HG03108 (cell line): ENCODE data around the gene EXT2.

ENCODE experiments used
- ATAC-seq: cut with Tn5 transposase; IDR thresholded peaks from one replicate; pipeline ENCODE4 v1.9.1; 2021; ENCODE audit warnings: moderate library complexity; ENCODE audit not compliant: unreplicated experiment

The EXT2 gene

DNA sequence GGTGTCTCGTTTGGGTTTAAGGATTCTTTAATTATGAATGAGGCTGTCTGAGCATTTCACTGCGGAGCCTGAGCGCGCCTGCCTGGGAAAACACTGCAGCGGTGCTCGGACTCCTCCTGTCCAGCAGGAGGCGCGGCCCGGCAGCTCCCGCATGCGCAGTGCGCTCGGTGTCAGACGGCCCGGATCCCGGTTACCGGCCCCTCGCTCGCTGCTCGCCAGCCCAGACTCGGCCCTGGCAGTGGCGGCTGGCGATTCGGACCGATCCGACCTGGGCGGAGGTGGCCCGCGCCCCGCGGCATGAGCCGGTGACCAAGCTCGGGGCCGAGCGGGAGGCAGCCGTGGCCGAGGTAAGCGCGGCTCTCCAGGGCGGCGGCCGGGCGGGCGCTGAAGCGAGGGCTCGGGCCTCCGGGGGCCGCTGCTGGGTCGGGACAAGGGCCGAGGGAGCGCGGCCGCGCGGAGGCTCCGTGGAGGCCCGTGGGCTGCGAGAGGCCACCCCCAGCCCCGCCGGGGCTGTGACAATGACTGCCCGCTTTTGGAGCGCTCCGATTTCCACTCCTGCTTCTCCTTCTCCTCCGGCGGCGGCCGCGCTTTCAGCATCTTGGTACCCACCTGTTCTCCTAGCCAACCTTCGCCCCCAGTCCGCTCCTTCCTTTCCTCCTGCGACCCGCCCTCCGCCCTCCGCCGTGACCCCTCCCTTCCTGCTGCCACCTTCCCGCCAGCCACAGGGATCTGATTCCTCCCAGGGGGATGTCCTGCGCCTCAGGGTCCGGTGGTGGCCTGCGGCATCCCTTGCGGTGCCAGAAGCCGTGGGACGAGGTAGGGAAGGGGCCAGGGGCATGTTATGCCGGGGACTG, at the start of gene EXT2:
EXT2 (plus strand) TSS at position 173 of the 854 bp plus-strand sequence. CDS start 12,035 bp downstream, outside the sequence.
- ATAC-seq: peak; percentile 94

DNA sequence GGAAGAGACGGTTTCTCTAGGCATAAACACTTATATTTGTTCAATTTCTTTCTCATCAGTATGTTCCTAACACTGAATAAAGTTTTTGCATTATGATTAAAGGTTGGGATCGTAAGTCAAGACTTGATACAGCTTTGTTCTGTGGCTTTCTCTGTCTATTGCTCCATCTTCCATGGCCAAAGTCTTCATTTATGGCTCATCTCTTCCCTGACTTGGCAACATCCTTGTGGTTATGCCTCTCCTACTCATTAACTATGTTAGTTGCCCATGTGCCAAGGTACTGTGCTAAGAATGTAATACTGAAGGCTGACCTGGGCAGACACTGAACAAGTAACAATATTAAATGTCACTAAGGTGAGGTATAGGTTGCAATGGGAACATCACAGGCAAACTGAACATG, 49.3 kb upstream of the EXT2 start:
- ATAC-seq: no peak

DNA sequence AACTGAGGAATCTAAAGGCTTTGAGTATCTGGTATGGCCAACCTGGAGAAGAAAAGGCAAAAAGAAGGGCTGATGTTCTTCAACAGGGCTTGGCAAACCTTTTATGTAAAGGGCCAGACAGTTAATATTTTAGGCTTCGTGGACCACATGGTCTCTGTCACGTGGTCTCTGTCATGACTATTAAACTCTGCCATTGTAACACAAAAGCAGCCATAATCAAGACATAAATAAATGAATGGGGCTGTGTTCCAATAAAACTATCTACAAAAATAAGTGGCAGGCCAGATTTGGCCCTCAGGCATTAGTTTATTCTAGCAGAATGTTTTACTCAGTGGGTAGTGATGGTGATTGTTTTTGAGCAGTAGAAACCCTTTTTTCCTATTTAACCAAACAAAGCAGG, 48.2 kb upstream of the EXT2 start:
- no peak for ATAC-seq

DNA sequence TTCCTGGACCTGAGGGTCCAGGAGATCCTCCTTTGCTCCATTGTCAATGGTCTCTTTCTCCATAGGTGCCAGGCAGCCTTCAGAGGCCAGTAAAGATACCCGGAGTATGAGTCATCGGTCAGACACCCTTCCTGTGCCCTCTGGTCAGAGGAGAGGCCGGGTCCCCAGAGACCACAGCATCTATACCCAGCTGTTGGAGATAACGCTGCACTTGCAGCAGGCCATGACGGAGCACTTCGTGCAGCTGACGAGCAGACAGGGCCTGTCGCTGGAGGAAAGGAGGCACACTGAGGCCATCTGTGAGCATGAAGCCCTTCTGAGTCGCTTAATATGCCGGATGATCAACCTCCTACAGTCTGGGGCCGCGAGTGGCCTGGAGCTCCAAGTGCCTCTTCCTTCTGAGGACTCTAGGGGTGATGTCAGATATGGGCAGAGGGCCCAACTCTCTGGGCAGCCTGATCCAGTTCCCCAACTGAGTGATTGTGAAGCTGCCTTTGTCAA, 47.5 kb upstream of the EXT2 start, which contains the start of gene ACCSL:
ACCSL (plus strand) TSS at position 51 of the 501 bp plus-strand sequence; CDS start at position 107, 56 bp downstream.
- ATAC-seq: no peak

DNA sequence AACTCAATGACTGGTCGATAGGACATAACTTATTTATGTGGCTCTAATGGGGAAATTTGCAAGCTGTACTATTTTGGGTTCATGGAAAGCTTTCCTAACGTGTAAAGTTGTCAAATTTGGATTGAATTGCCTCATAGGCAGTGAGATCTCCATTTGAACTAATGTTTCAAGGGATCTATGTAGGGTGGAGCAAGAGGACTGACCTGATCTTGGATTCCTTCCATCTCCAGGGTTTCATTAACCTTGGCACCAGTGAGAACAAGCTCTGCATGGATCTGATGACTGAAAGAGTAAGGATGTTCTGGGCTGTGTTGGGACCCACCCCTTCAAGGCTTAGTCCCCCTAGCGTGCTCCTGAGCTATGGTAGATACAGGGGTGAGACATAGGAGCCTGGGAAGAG, 45.6 kb upstream of the EXT2 start:
- ATAC-seq: no peak

DNA sequence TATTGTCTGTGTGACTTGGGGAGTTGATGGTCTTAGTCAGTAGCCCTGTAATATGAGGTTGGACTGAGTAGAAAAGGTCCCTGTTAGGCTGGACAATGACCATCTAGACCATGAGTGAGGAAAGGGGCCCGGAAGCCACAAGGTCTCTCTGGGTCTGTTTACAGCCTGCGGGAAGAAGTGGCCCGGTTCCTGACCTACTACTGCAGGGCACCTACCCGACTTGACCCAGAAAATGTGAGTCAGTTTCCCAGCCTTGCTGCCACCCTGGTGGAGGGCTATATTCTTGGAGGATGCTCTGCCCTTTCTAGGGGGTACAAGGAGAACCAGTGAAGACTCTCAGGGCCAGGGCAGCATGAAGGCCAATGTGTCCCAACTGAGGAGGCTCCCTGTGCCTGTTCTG, 44.3 kb upstream of the EXT2 start:
- no peak for ATAC-seq

DNA sequence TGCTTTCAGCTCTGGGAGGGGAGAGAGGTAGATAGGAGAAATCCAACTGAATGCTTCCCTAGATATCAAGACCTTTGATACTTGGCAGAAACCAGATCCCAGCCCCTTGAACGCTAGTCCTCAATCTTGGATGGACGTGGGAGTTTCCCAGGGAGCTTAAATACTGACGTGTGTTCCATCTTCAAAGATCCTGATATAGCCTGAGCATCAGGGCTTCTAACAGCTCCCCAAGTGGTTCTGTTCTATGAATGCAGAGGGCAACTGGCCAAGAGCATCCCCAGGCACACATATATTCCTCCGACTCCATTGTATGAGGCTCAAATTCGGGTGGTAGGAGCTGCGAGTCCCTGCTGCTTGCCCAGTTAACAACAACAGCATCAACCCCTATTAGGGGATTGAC, 38.1 kb upstream of the EXT2 start:
- ATAC-seq: no peak

DNA sequence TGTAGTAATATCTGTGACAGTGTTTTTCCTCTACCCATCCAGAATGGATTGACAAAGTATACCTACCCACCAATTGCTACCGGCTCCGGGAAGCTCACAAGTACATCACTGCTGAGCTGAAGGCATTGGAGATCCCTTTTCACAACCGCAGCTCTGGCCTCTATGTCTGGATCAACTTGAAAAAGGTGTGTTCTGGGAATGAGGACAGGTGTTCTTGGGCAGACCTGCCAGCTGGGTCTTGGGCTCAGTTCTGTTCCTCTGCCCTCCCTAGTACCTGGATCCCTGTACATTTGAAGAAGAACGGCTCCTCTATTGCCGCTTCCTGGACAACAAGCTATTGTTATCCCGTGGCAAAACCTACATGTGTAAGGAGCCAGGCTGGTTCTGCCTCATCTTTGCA, 37.2 kb upstream of the EXT2 start:
- no peak for ATAC-seq

DNA sequence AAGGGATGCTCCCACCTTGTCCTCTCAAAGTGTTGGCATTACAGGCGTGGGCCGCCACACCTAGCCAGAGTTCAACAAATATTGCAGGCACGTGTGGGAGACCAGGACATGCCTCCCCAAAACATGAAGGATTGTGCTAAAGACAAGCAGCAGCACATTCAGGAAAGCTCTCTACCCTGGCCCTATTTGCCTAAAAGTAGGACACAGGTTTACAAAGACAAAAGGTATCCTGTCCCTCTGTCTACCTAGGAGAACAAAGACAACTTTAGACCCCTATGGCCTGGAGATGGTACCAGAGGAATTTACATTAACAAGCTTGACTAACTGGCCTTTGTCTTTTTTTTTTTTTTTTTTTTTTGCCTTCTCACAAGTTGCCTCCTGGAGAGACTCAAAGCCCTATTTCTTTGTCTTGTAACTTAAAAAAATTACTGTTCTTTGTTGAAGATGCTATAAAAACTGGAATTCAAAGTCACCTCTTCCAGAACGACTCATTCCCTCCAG, 30.3 kb upstream of the EXT2 start:
- no peak for ATAC-seq

DNA sequence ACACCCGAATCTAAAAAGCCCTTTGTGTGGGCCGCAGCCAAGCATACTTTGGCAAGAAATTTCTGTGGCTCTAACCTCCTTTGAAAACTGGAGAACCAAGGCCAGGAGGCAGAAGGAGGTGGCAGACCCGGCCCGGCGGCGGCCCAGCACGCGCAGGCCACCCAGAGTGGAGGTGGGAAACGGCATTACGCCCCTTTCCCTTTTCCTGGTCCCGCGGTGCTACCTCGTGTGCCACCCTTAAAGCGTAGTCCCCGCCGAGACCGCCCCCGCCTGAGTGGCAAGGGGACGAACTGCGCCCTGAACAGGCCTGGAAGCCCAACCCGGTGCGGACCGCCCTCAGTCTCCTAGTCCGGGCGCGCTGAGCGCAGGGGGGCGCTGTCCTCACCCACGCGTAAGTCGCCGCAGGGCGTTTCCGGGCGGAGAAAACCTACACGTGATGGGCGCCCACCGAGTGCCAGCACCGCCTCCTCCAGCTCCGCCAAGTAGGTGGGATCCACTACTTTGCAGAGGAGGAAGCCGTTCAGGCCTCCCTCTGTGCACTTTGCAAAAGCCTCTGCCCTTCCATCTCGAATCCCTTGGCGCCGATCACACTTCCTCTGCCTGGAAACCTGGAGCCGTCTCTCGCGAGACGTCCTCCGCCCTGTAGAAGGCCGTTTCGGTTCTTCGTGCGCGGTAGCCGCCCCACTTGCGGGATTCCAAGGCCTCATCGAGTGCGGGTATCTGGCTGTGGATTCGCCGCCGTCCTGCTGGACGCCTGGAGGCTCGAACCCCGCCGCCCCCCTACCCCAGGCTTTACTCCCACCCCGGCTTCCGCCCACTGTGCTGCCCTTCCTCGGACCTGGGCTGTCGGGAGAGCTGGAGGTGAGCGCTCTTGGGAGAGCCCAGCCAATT, 29.4 kb upstream of the EXT2 start, which contains the start of gene ACCS:
ACCS (plus strand) TSS at position 430 of the 891 bp plus-strand sequence. CDS start 1,358 bp downstream, outside the sequence.
- ATAC-seq: peak; percentile 98

DNA sequence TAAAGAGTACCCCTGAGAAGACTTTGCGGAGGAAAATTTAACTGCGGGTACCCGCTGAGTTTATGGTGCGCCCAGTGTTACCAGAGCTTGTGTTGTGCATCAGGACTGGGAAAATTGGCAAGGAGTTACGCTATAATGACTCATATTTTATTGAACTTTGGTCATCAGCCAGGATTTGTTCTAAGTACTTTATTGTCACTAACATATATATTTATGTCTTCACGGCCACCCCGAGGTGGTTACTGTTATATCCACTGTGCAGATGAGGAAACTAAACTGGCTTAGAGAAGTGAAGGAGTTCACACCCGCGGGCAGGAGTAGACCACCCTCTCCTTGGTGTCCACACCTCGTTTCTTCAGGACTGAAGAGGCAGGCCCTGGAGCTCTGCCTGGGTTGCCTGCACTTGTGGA, 28.7 kb upstream of the EXT2 start:
- ATAC-seq: no peak

DNA sequence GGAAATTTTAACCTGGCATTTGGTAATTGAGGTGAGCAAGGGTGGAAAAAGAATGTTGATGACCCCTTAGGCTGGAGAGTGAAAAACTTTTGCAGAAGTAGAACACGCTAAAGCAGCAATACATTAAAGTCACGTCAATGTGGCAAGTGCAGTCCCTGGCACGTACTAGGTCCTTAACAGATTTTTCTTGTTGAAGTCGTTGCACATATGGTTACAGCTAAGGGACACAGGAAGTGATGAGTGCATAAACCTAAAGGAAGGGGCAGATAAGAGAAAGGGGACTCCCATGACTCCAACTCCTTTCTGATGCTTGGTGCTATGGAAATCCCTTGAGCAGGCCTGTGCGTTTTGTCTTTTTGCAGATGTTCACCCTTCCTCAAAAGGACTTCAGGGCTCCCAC, 28.2 kb upstream of the EXT2 start:
- ATAC-seq: no peak

DNA sequence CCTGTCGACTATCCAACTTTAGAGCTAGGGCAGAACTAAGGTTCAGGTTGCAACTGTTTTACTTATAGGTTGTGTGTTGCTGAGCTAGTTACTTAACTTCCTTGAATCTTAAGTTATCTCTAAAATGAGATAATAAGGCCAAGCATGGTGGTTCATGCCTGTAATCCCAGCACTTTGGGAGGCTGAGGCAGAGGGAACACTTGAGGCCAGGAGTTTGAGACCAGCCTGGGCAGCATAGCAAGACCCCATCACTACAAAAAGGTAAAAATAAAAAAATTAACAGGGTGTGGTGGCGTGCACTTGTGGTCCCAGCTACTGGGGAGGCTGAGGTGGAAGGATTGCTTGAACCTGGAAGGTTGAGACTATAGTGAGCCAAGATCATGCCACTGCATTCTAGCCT, 27.3 kb upstream of the EXT2 start:
- ATAC-seq: no peak

DNA sequence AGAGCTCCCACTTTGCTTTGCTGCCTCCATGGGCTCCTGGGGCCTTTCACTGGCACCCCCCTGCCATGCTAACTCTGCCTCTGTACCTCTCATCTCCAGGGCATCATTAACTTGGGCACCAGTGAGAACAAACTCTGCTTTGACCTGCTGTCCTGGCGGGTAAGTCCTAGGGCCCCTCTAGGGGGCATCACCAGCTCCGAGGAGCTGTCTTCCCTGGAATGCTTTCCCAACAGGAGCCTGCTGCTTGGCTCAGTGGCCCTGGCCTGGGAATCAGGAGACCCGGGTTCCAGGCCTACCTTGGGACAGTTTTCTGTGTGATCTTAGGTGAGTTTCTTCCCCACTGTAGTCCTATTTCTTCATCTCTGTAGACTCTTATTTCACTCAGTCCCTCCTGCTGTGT, 24.3 kb upstream of the EXT2 start:
- no peak for ATAC-seq

DNA sequence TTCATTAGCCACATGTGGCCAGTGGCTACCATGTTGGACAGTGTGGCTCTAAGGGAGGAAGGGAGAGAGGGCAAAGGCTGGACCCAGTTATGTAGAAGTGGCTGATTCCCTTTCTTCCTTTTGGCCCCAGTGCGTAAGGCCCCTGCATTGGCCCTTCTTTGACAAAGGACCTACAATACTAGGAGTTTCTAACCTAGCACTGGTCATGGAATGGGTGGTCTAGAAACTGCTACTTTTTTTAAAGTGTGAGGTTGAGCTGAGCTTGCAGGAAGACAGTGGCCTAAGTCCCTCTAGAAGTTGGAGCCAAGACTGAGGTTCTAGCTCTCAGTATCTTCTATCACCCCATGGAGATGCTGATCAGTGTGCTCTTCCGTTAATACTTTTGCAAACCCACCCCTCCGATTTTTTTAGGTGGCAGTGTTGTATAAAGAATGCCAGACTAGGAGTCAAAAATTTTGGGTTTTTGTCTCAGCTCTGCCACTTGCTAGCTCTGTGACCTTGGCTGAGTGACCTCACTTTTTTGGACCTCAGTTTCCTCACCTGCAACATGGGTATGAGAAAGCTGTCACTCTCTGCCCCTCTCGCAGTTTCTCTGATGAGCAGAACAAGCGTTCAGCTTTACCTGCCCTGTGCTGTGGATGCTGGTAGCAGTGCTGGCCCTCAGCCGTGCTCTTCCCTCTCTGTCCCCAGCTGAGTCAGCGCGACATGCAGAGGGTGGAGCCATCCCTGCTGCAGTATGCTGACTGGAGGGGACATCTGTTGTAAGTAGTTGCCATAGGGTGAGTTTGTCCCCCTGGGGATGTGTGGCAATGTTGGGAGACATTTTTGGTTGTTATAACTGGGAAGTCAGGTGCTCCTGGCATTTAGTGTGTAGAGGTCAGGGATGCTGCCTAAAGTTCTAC, 22.5 kb upstream of the EXT2 start:
- no peak for ATAC-seq

DNA sequence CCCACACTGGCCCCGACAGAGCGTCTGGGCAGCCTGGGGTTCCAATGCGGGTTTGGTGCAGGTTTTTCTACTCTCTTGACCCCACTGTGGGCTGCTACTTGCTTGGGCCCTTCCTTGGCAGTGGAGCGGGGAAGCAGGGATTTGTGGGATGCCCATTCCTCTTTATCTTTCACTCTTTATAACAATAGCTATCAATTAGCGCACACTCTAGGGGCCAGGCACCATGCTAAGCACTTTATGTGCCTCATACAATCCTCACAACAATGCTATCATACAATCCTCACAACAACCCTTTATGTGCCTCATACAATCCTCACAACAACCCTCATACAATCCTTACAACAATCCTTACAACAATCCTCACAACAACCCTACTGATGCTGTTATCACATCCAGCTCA, 16.7 kb upstream of the EXT2 start:
- ATAC-seq: no peak

DNA sequence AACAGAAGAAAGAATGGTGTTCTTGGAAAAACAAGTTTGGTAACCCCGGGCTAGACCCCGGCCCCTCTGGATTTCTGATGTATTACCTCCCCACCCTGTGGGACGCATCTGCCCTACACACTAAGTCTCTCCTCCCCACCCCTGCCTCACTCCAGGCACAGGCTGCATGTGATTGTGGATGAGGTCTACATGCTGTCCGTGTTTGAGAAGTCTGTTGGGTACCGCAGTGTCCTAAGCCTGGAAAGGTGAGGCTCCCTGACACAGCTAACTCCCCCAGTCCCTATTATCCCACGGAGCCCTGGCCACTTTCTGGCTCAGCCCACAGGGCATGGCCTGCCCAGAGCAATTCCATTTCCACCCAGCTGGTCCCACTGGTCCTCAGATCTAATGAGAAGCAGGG, 16.1 kb upstream of the EXT2 start:
- no peak for ATAC-seq

DNA sequence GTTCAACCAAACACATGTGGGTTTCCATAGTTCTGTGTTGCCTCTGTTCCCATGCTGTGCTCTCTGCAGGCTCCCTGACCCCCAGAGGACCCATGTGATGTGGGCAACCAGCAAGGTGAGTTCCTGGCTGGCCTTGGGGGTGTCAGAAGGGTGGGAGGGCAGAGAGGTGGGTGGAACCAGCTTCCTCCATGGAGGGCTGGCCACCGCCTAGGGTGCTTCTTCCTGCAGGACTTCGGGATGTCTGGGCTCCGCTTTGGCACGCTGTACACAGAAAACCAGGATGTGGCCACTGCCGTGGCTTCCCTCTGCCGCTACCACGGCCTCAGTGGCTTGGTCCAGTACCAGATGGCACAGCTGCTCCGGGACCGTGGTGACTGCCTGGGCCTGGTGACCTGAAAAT, 14.5 kb upstream of the EXT2 start:
- no peak for ATAC-seq

DNA sequence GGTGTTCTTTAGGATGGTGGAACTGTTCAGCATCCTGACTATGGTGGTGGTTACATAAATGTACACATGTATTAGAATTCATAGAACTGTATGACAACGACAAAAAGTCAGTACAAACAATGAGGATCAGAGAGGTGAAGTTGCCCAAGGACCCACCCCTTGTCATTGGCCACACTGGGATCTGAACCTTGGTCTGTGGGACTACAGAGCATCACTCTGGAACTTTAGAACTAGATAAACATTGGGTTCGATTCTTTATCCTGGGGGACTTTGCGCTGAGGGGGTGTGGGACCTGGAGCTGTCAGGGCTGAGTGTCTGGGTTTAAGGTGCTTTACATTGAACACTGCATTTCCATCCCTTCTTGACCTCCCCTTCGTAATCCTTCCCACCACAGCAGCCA, 12.8 kb upstream of the EXT2 start:
- no peak for ATAC-seq

DNA sequence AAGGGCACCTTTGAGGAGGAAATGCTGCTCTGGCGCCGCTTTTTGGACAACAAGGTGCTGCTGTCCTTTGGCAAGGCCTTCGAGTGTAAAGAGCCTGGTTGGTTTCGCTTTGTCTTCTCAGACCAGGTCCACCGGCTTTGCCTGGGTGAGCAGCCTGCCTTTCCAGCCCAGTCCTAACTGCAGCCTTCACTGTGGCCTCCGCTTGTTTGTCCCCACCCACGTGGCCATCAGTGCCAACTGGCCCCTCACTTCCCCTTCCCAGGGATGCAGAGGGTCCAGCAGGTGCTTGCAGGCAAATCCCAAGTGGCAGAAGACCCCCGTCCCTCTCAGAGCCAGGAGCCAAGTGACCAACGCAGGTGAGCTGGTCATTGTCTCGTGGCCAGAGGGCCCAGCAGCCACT, 12.0 kb upstream of the EXT2 start:
- ATAC-seq: no peak
